T47D (cell line): ENCODE results near the gene XRCC3.
"Not testable (repeated sequence)": the region's sequence is repeated elsewhere in the genome, so short reads cannot be mapped to it uniquely, and the experiment has no call there.

ENCODE experiments used
- DNase-seq, 2 experiments: peaks; one replicate each; pipeline versions ENCODE4 v3.0.0 to v3.0.0-alpha.2; 2011 to 2012; ENCODE audit warnings: low read depth in 1 of 2, low spot score in 1 of 2
- JUND ChIP-seq: IDR thresholded peaks from 2 replicates; pipeline ENCODE4 v1.6.1; 2012; ENCODE audit warnings: low read depth
- in situ Hi-C: cut with HindIII; loops from 2 replicates; pipeline ENCODE4 v1.10.0; 2016; ENCODE audit warnings: low sequenced_read_pairs, low pct_unique_long_range_greater_than_20kb

XRCC3 gene

GRCh38 chr14:103698380-103699260, 16.6 kb downstream of the XRCC3 start:
- DNase-seq: peak; percentile 91 to 94
- in situ Hi-C loops: no loop called here
- no peak for TF ChIP-seq JUND

GRCh38 chr14:103697603-103698379, 17.5 kb downstream of the XRCC3 start:
- in situ Hi-C loops: no loop called here
- DNase-seq: no peak
- TF ChIP-seq JUND: no peak

- in situ Hi-C loops: no loop called here
- no peak for DNase-seq
- no peak for TF ChIP-seq JUND
These were observed 18.0 kb downstream of the XRCC3 start for GRCh38 chr14:103697206-103697602.

- peak; percentile 45 to 53 for DNase-seq
- in situ Hi-C loops: no loop called here
- no peak for TF ChIP-seq JUND
These were observed 18.7 kb downstream of the XRCC3 start for GRCh38 chr14:103696466-103697071.

- DNase-seq: no peak
- in situ Hi-C loops: no loop called here
- TF ChIP-seq JUND: no peak
These were observed 19.2 kb downstream of the XRCC3 start for GRCh38 chr14:103696070-103696402.

- TF ChIP-seq JUND: no peak
- in situ Hi-C loops: no loop called here
- DNase-seq: no peak
These were observed 19.8 kb downstream of the XRCC3 start for GRCh38 chr14:103695296-103696069.

- TF ChIP-seq JUND: no peak
- in situ Hi-C loops: no loop called here
- DNase-seq: no peak
These were observed 20.7 kb downstream of the XRCC3 start for GRCh38 chr14:103694572-103695026.

GRCh38 chr14:103693515-103693914, 21.7 kb downstream of the XRCC3 start:
- in situ Hi-C loops: no loop called here
- no peak for TF ChIP-seq JUND
- peak in 1 of 2 experiments; percentile 60 for DNase-seq

- peak; percentile 31 to 50 for DNase-seq
- no peak for TF ChIP-seq JUND
- in situ Hi-C loops: no loop called here
These were observed 22.4 kb downstream of the XRCC3 start for GRCh38 chr14:103692871-103693270.

- no peak for TF ChIP-seq JUND
- DNase-seq: no peak
- in situ Hi-C loops: no loop called here
These were observed 23.1 kb downstream of the XRCC3 start for GRCh38 chr14:103692159-103692558.

- DNase-seq, in situ Hi-C loops: not testable (repeated sequence)
These were observed 23.6 kb downstream of the XRCC3 start for GRCh38 chr14:103691655-103692054.

- TF ChIP-seq JUND: no peak
- in situ Hi-C loops: no loop called here
These were observed 24.9 kb downstream of the XRCC3 start for GRCh38 chr14:103690332-103690731.

More at GRCh38 chr14:103690332-103690731, 24.9 kb downstream of the XRCC3 start:
- DNase-seq: no peak
